Hindlimb muscle (tissue), 1 donor: ENCODE results near the gene CHRM4. TPM values are rescaled to one million over a fixed set of nuclear protein-coding genes. Genes with fewer than 3 reads are reported as not detected.
"Not testable (repeated sequence)": the region's sequence is repeated elsewhere in the genome, so short reads cannot be mapped to it uniquely, and the experiment has no call there.

ENCODE experiments used
- DNase-seq: peaks from one replicate; pipeline ENCODE4 v3.0.0-alpha.2; 2013
- polyA plus RNA-seq: library from polyadenylated mRNA; unstranded; fragments of 120-200 nt; gene quantifications from one replicate; pipeline ENCODE4 v1.2.1, GENCODE V29; 2013; ENCODE audit not compliant: insufficient read length

CHRM4 gene
- polyA plus RNA-seq, 1 donor: not detected

- no peak for DNase-seq
These were observed 9.5 kb downstream of the CHRM4 start for GRCh38 chr11:46381819-46382645.

- DNase-seq: no peak
These were observed 10.3 kb downstream of the CHRM4 start, which contains the start of gene MDK for GRCh38 chr11:46381048-46381818. MDK (plus strand) TSS chr11:46381669; CDS start chr11:46382058, 389 bp downstream.

GRCh38 chr11:46380340-46381047 is 11.1 kb downstream of the CHRM4 start:
- DNase-seq: no peak

GRCh38 chr11:46379482-46380293 is 11.9 kb downstream of the CHRM4 start:
- not testable (repeated sequence) for DNase-seq

- DNase-seq: no peak
These were observed 12.6 kb downstream of the CHRM4 start for GRCh38 chr11:46378811-46379481.

- no peak for DNase-seq
These were observed 13.3 kb downstream of the CHRM4 start for GRCh38 chr11:46378296-46378695.

GRCh38 chr11:46377831-46378230 is 13.7 kb downstream of the CHRM4 start:
- no peak for DNase-seq

- DNase-seq: no peak
These were observed 14.3 kb downstream of the CHRM4 start for GRCh38 chr11:46377290-46377689.

GRCh38 chr11:46376258-46377050 is 15.1 kb downstream of the CHRM4 start:
- DNase-seq: no peak

GRCh38 chr11:46375392-46376101 is 16.0 kb downstream of the CHRM4 start:
- no peak for DNase-seq

GRCh38 chr11:46374815-46375214 is 16.8 kb downstream of the CHRM4 start:
- DNase-seq: no peak

- no peak for DNase-seq
These were observed 17.5 kb downstream of the CHRM4 start for GRCh38 chr11:46373787-46374740.

- DNase-seq: not testable (repeated sequence)
These were observed 19.1 kb downstream of the CHRM4 start for GRCh38 chr11:46372501-46372900.

- DNase-seq: no peak
These were observed 19.5 kb downstream of the CHRM4 start for GRCh38 chr11:46372086-46372485.

GRCh38 chr11:46371262-46371661 is 20.3 kb downstream of the CHRM4 start:
- DNase-seq: not testable (repeated sequence)

- DNase-seq: no peak
These were observed 21.3 kb downstream of the CHRM4 start for GRCh38 chr11:46370253-46370652.

GRCh38 chr11:46369458-46370152 is 22.0 kb downstream of the CHRM4 start:
- no peak for DNase-seq

- no peak for DNase-seq
These were observed 23.7 kb downstream of the CHRM4 start for GRCh38 chr11:46367916-46368267.
